DND-41 (cell line): ENCODE data around the gene MKI67.

Experiments
- ATAC-seq: fragments of 200-7000 bp; cut with Tn5 transposase; 3 replicates; pipeline ENCODE4 v1.9.1; 2021; ENCODE audit warnings: low read depth; ENCODE audit not compliant: insufficient read depth
- DNase-seq: peaks from one replicate; pipeline ENCODE4 v3.0.0-alpha.2; 2020
- H2AFZ ChIP-seq: 2 replicates; pipeline ENCODE4 v1.6.0; 2012; ENCODE audit warnings: low read depth, low read length
- H3K27ac ChIP-seq: 2 replicates; pipeline ENCODE4 v1.5.1; 2012; ENCODE audit warnings: low read length, inconsistent platforms
- H3K27me3 ChIP-seq: fragments of 200-600 bp; sonication (generic); 2 replicates; pipeline ENCODE4 v1.6.0; 2012; ENCODE audit warnings: low read length, mild to moderate bottlenecking, inconsistent platforms; ENCODE audit not compliant: insufficient read depth, poor library complexity
- H3K36me3 ChIP-seq: 2 replicates; pipeline ENCODE4 v1.5.1; 2012; ENCODE audit warnings: low read length, inconsistent platforms; ENCODE audit not compliant: insufficient read depth
- H3K4me1 ChIP-seq: 2 replicates; pipeline ENCODE4 v1.5.1; 2012; ENCODE audit warnings: mild to moderate bottlenecking, low read length; ENCODE audit not compliant: insufficient read depth
- H3K4me2 ChIP-seq: 2 replicates; pipeline ENCODE4 v1.6.0; 2012; ENCODE audit warnings: mild to moderate bottlenecking, moderate library complexity, low read length, inconsistent platforms; ENCODE audit not compliant: insufficient read depth
- H3K4me3 ChIP-seq, 2 experiments: fragments of 200-600 bp in 1 of 2; shearing (Covaris generic) in 1 of 2; 2 replicates each; pipeline ENCODE4 v1.5.1; 2012 to 2016; ENCODE audit warnings: inconsistent platforms in 2 of 2, low read length in 2 of 2, mild to moderate bottlenecking in 2 of 2, low read depth in 1 of 2, moderate library complexity in 1 of 2
- H3K79me2 ChIP-seq: 2 replicates; pipeline ENCODE4 v1.6.0; 2012; ENCODE audit warnings: low read length, inconsistent platforms; ENCODE audit not compliant: insufficient read depth
- H3K9ac ChIP-seq: 2 replicates; pipeline ENCODE4 v1.6.0; 2012; ENCODE audit warnings: low read depth, mild to moderate bottlenecking, inconsistent platforms, low read length, moderate library complexity
- H3K9me3 ChIP-seq: 2 replicates; pipeline ENCODE4 v1.5.1; 2012; ENCODE audit warnings: low read length, moderate library complexity, mild to moderate bottlenecking, inconsistent platforms; ENCODE audit not compliant: insufficient read depth, severe bottlenecking
- H4K20me1 ChIP-seq: 2 replicates; pipeline ENCODE4 v1.6.0; 2012; ENCODE audit warnings: low read length; ENCODE audit not compliant: insufficient read depth
- CTCF ChIP-seq: IDR thresholded peaks from 2 replicates; pipeline ENCODE4 v1.5.1; 2012; ENCODE audit warnings: borderline replicate concordance, low read length, moderate library complexity, mild to moderate bottlenecking; ENCODE audit not compliant: poor library complexity, severe bottlenecking; ENCODE audit errors: extremely low read depth
- EZH2 ChIP-seq: IDR thresholded peaks from 3 replicates; pipeline ENCODE4 v1.6.1; 2012; ENCODE audit warnings: borderline replicate concordance, low read depth, mild to moderate bottlenecking, moderate library complexity, low read length, inconsistent platforms; ENCODE audit not compliant: severe bottlenecking

The MKI67 gene

GRCh38 chr10:128147669-128148068 is 21.4 kb upstream of the MKI67 start:
- H2AFZ ChIP-seq, result no peak overlapping the region
- ATAC-seq (no peak), DNase-seq (no peak)
- H3K9me3 ChIP-seq, result no peaks in the 10 kb centered on the region
- no peaks in the 10 kb centered on the region for H4K20me1 ChIP-seq
- H3K4me1 ChIP-seq, result peaks cover 11% of the 10 kb centered on the region
- no peak overlapping the region for H3K27ac ChIP-seq
- H3K4me2 ChIP-seq, result no peak overlapping the region
- H3K36me3 ChIP-seq, result no peaks in the 10 kb centered on the region
- no peak overlapping the region for H3K4me3 ChIP-seq
- TF ChIP-seq EZH2 (no peak), CTCF (no peak)
- H3K9ac ChIP-seq, result no peak overlapping the region
- H3K27me3 ChIP-seq, result no peaks in the 10 kb centered on the region
- no peaks in the 10 kb centered on the region for H3K79me2 ChIP-seq

- Histone ChIP-seq H3K4me3 (no peak overlapping the region), H3K9me3 (no peaks in the 10 kb centered on the region), H3K27me3 (no peaks in the 10 kb centered on the region), H3K4me2 (no peak overlapping the region), H3K4me1 (peaks cover 11% of the 10 kb centered on the region), H4K20me1 (no peaks in the 10 kb centered on the region), H3K9ac (no peak overlapping the region), H3K27ac (no peak overlapping the region), H3K36me3 (no peaks in the 10 kb centered on the region), H2AFZ (no peak overlapping the region), H3K79me2 (no peaks in the 10 kb centered on the region)
- DNase-seq (no peak), ATAC-seq (no peak)
- TF ChIP-seq CTCF (no peak), EZH2 (no peak)
These were observed 20.8 kb upstream of the MKI67 start for GRCh38 chr10:128147064-128147463.

- Histone ChIP-seq H3K27ac (no peak overlapping the region), H3K36me3 (no peaks in the 10 kb centered on the region), H3K79me2 (no peaks in the 10 kb centered on the region), H3K4me2 (no peak overlapping the region), H3K9ac (no peak overlapping the region), H2AFZ (no peak overlapping the region), H4K20me1 (no peaks in the 10 kb centered on the region), H3K9me3 (no peaks in the 10 kb centered on the region), H3K4me1 (peaks cover 5% of the 10 kb centered on the region; the same call in 1 of the 2 replicates), H3K27me3 (no peaks in the 10 kb centered on the region), H3K4me3 (no peak overlapping the region)
- ATAC-seq, result peak; percentile 99
- peak; percentile 70 for DNase-seq
- TF ChIP-seq EZH2 (no peak), CTCF (no peak)
These were observed 18.3 kb upstream of the MKI67 start for GRCh38 chr10:128144547-128144946.

GRCh38 chr10:128143531-128143930 is 17.3 kb upstream of the MKI67 start:
- H3K79me2 ChIP-seq, result no peaks in the 10 kb centered on the region
- H3K4me2 ChIP-seq, result no peak overlapping the region
- no peak overlapping the region for H3K9ac ChIP-seq
- H3K27ac ChIP-seq, result no peak overlapping the region
- DNase-seq (no peak), ATAC-seq (no peak)
- no peaks in the 10 kb centered on the region for H3K27me3 ChIP-seq
- H2AFZ ChIP-seq, result no peak overlapping the region
- no peak for TF ChIP-seq EZH2
- TF ChIP-seq CTCF, result no peak
- no peaks in the 10 kb centered on the region for H4K20me1 ChIP-seq
- no peaks in the 10 kb centered on the region for H3K9me3 ChIP-seq
- no peak overlapping the region for H3K4me3 ChIP-seq
- no peaks in the 10 kb centered on the region for H3K36me3 ChIP-seq
- H3K4me1 ChIP-seq, result peaks cover 5% of the 10 kb centered on the region; the same call in 1 of the 2 replicates
